Ishikawa (cell line): Measurements from ENCODE around the gene PREX1.

Experiments used
- CEBPB ChIP-seq: IDR thresholded peaks from 2 replicates; pipeline ENCODE4 v1.6.1; 2012
- CREB1 ChIP-seq: IDR thresholded peaks from 2 replicates; pipeline ENCODE4 v1.6.1; 2012; ENCODE audit warnings: low read depth
- EGR1 ChIP-seq: IDR thresholded peaks from 2 replicates; pipeline ENCODE4 v1.6.1; 2012
- EP300 ChIP-seq: IDR thresholded peaks from 2 replicates; pipeline ENCODE4 v1.6.1; 2012; ENCODE audit warnings: borderline replicate concordance
- FOXM1 ChIP-seq: IDR thresholded peaks from 2 replicates; pipeline ENCODE4 v1.6.1; 2012; ENCODE audit warnings: low read depth, borderline replicate concordance
- MAX ChIP-seq: IDR thresholded peaks from 2 replicates; pipeline ENCODE4 v1.6.1; 2012
- NFIC ChIP-seq: IDR thresholded peaks from 2 replicates; pipeline ENCODE4 v1.6.1; 2012
- RAD21 ChIP-seq: IDR thresholded peaks from 2 replicates; pipeline ENCODE4 v1.6.1; 2012; ENCODE audit warnings: low read depth
- REST ChIP-seq: IDR thresholded peaks from 2 replicates; pipeline ENCODE4 v1.6.1; 2012; ENCODE audit warnings: low read depth, mild to moderate bottlenecking
- TAF1 ChIP-seq: IDR thresholded peaks from 2 replicates; pipeline ENCODE4 v1.6.1; 2012; ENCODE audit warnings: low read depth, mild to moderate bottlenecking
- TCF12 ChIP-seq: IDR thresholded peaks from 2 replicates; pipeline ENCODE4 v1.6.1; 2012; ENCODE audit warnings: low read depth
- TEAD4 ChIP-seq: IDR thresholded peaks from 2 replicates; pipeline ENCODE4 v1.6.1; 2012
- USF1 ChIP-seq: IDR thresholded peaks from 2 replicates; pipeline ENCODE4 v1.6.1; 2012
- YY1 ChIP-seq: IDR thresholded peaks from 2 replicates; pipeline ENCODE4 v1.6.1; 2012; ENCODE audit warnings: low read depth
- ZBTB7A ChIP-seq: IDR thresholded peaks from 2 replicates; pipeline ENCODE4 v1.6.1; 2012; ENCODE audit warnings: low read depth

PREX1 gene

GRCh38 chr20:48586730-48587129 is 241.1 kb downstream of the PREX1 start:
- no peak for TF ChIP-seq EP300
- no peak for TF ChIP-seq FOXM1
- TF ChIP-seq CREB1: no peak
- no peak for TF ChIP-seq USF1

- TF ChIP-seq CEBPB (no peak), USF1 (no peak), CREB1 (no peak)
These were observed 242.5 kb downstream of the PREX1 start for GRCh38 chr20:48585061-48585870.

- TF ChIP-seq CEBPB: no peak
- TF ChIP-seq EP300: no peak
- TF ChIP-seq CREB1: no peak
- no peak for TF ChIP-seq TAF1
- no peak for TF ChIP-seq MAX
- TF ChIP-seq REST: no peak
- TF ChIP-seq ZBTB7A: no peak
- TF ChIP-seq FOXM1: no peak
- TF ChIP-seq YY1: no peak
- TF ChIP-seq NFIC: no peak
- no peak for TF ChIP-seq EGR1
- TF ChIP-seq TEAD4: no peak
- no peak for TF ChIP-seq RAD21
These were observed 243.3 kb downstream of the PREX1 start for GRCh38 chr20:48584391-48585060.

- TF ChIP-seq CEBPB (no peak), EP300 (no peak), TEAD4 (no peak), YY1 (no peak), EGR1 (no peak)
These were observed 244.0 kb downstream of the PREX1 start for GRCh38 chr20:48583801-48584200.

GRCh38 chr20:48583171-48583570 is 244.6 kb downstream of the PREX1 start:
- no peak for TF ChIP-seq USF1
- TF ChIP-seq FOXM1: no peak
- TF ChIP-seq TEAD4: no peak
- TF ChIP-seq CEBPB: no peak
- TF ChIP-seq YY1: no peak
- TF ChIP-seq RAD21: no peak
- no peak for TF ChIP-seq NFIC
- no peak for TF ChIP-seq CREB1
- no peak for TF ChIP-seq TAF1
- TF ChIP-seq MAX: no peak

- TF ChIP-seq TEAD4 (no peak), RAD21 (no peak), CEBPB (no peak), USF1 (no peak), ZBTB7A (no peak), NFIC (no peak)
These were observed 245.2 kb downstream of the PREX1 start for GRCh38 chr20:48582673-48582985.

GRCh38 chr20:48581167-48581566 is 246.6 kb downstream of the PREX1 start:
- TF ChIP-seq USF1: no peak
- no peak for TF ChIP-seq NFIC
- no peak for TF ChIP-seq TAF1
- no peak for TF ChIP-seq YY1
- no peak for TF ChIP-seq TEAD4
- no peak for TF ChIP-seq EGR1
- TF ChIP-seq MAX: no peak
- no peak for TF ChIP-seq RAD21
- TF ChIP-seq ZBTB7A: no peak
- no peak for TF ChIP-seq CREB1
- TF ChIP-seq REST: no peak
- no peak for TF ChIP-seq EP300
- TF ChIP-seq FOXM1: no peak
- no peak for TF ChIP-seq CEBPB
- no peak for TF ChIP-seq TCF12
